ENCODE measurements around the gene GSTT2B. TPM values are rescaled to one million over a fixed set of nuclear protein-coding genes. Genes with fewer than 3 reads are reported as not detected.

Gene GSTT2B
- total and polyA plus RNA-seq, 2 of the 8 experiments (the other 6 are each of a cell fraction or from before 2014, with no cell fraction given) = 6.3 to 13.3 TPM

GRCh38 chr22:23970816-23971486 lies 10.0 kb upstream of the GSTT2B start (continued):
- no peak for TF ChIP-seq CHD7 (IDR thresholded peaks at IDR 0.05; ENCODE audit: insufficient replicate concordance, low read length)
- TF ChIP-seq EGR1 (IDR thresholded peaks at IDR 0.05; ENCODE audit: borderline replicate concordance, low read depth, low read length) = no peak
- TF ChIP-seq POLR2AphosphoS5 (IDR thresholded peaks at IDR 0.05; ENCODE audit: low read depth, low read length) = peak; percentile 69
- TF ChIP-seq SP4 (IDR thresholded peaks at IDR 0.05; ENCODE audit: low read length) = no peak
- TF ChIP-seq, protein P1, sequence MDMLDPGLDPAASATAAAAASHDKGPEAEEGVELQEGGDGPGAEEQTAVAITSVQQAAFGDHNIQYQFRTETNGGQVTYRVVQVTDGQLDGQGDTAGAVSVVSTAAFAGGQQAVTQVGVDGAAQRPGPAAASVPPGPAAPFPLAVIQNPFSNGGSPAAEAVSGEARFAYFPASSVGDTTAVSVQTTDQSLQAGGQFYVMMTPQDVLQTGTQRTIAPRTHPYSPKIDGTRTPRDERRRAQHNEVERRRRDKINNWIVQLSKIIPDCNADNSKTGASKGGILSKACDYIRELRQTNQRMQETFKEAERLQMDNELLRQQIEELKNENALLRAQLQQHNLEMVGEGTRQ (IDR thresholded peaks at IDR 0.05; ENCODE audit: low read length) = no peak
- peak; percentile 45 to 47; a peak in 2 of 3 replicates for TF ChIP-seq POLR2A (IDR thresholded peaks at IDR 0.05; ENCODE audit: control extremely low read depth in 1 of 2, low read depth in 2 of 2, low read length in 2 of 2)
